HG03045 (cell line): ENCODE data around the gene HTR2C.
"Not testable (repeated sequence)": the region's sequence is repeated elsewhere in the genome, so short reads cannot be mapped to it uniquely, and the experiment has no call there.

Source experiments
- ATAC-seq: cut with Tn5 transposase; IDR thresholded peaks from one replicate; pipeline ENCODE4 v1.9.1; 2021; ENCODE audit warnings: mild to moderate bottlenecking, moderate library complexity; ENCODE audit not compliant: unreplicated experiment

HTR2C gene

GRCh38 chrX:114583646-114584374, at the start of gene HTR2C:
TSS of gene HTR2C (plus strand) at chrX:114584086. CDS start at chrX:114726937, 142,851 bp downstream.
- ATAC-seq = no peak

DNA sequence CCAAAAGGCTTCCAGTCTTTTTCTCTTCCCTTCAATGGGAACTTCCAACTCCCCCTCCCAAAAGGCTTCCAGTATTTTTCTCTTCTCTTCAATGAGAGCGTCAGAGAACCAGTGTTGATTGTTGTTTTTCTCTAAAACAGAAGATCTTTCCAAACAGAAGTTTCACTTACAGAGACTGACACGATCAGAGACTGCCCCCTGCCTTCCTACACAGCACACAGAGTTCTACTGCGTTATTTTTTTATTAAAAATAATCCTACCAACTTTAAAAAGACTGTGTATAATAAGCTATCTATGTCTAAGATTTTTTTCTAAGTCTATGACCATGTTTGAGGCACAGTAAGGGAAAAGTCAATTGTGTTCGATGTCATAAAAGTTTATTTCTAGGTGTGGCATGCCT, 3.5 kb upstream of the HTR2C start:
- ATAC-seq = no peak

DNA sequence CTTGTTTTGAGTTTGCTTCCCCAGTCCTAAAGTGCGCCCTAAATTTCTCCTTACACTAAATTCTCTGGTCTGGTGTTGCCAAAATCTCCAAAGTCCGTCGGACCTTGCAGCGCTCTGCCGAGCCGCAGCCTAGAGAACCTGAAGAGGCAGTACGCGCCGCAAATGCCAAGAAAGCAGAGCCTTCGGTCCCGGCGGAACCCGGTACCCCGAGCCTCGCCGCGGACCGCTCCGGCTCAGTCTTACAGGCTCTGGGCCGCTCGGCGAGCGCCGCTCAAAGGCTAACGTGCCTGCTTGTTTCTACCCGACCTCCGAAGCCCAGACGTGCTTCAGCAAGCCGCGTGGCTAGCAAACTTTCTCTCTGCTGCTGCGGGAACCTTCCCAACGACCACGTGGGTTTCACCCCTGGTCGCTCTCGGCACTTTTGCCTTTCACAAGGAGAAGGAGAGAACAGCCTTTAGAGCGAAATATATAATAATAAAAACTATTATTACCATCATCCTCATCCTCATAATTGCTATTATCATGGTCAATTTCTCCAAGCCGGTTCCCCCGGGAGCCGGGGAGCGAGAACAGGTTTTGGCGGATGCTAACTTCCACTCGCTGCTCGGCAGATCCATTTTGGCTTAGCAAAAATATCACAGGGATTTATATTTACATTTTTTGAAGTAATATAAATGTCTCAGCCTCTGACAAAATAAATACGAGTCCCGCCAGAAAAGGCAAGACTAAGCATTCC, 2.2 kb upstream of the HTR2C start:
- no peak for ATAC-seq

DNA sequence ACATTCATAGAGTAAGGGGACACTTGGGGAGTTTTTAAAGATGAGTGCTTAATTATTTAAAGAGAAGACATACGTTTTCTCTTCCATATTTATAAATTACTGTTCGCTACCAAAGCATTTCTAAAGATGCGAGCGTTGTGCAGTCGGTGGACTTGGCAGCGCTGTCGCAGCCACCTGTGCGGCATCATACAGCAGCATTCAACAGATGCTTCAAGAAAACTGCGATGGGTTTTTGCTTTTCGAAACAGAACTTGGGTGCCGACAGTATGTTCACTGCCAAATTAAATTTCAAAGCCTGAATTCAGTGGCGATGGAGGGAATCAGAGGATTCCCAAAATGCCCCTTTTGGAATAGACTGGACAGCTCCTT, 1.6 kb upstream of the HTR2C start:
- ATAC-seq = no peak

- no peak for ATAC-seq
These were observed 1.0 kb upstream of the HTR2C start for GRCh38 chrX:114582698-114583395.

DNA sequence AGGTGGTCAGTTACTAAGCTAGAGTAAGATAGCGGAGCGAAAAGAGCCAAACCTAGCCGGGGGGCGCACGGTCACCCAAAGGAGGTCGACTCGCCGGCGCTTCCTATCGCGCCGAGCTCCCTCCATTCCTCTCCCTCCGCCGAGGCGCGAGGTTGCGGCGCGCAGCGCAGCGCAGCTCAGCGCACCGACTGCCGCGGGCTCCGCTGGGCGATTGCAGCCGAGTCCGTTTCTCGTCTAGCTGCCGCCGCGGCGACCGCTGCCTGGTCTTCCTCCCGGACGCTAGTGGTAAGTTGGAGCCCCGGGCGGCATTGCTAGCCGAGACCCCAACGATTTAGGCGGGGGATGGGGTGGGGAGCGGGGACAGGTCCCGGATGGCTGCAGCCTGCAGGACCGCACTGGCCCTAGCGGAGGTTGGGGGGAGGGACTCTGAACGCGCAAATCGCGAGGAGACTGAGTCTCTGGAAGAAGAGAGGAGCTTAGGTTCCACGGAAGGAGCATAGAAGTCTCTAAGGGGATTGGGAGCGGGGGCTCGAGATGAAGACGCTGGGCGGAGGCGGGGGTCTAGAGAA, 573 bp downstream of the HTR2C start:
- ATAC-seq = no peak

DNA sequence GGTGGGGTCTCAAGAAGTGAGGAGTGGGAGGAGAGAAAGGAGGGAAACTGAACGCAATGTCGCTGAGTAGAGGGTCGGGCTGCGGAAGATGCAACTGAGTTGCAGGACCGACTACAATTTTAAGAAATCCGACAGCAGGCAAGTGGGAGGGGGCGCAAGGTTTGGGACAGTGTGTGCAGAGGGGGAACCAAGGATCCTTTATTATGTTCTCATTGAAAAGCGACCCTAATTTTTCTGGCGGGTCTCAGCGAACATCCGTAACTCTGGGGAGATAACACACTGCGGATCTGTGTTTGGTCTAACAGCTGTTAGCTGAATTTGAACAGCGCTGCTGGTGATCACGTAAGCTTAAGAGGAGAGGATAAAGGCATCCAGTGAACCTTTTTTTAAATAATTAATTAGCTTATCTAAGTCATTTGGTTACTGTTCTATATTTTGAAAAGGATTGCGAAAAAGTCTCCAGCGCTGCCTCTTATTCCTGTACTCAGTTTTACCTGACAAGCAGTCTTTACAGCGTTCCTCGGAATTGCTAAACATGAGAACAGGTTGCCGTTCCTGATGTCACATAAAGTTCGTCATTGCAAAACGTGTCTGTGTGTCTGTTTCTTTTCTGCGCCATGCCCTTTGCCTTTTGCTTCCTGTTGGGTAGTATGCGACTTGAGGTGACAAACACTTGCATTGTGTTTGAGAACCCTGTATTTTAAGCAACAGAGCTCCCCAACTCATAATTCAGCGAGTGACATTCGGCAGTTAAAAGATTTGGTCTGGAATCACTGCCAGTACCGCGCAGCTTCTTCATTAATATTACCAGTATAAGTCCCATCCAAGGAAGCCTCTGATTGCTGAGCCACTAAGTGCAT, 1.3 kb downstream of the HTR2C start:
- ATAC-seq = no peak

GRCh38 chrX:114591121-114591520, 7.2 kb downstream of the HTR2C start:
- no peak for ATAC-seq

GRCh38 chrX:114599305-114599704, 15.4 kb downstream of the HTR2C start:
- no peak for ATAC-seq

- ATAC-seq = no peak
These were observed 16.0 kb downstream of the HTR2C start for GRCh38 chrX:114599911-114600310.

DNA sequence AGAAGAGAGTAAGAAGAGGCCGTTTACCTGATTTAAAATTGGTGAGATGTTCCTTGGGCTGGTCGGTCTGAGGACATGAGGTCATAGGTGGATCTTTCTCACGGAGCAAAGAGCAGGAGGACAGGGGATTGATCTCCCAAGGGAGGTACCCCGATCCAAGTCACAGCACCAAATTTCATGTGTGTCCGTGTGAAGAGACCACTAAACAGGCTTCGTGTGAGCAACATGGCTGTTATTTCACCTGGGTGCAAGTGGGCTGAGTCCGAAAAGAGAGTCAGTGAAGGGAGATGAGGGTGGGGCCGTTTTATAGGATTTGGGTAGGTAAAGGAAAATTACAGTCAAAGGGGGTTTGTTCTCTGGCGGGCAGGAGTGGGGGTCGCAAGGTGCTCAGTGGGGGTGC, 22.7 kb downstream of the HTR2C start:
- not testable (repeated sequence) for ATAC-seq

- ATAC-seq = peak; percentile 47
These were observed 27.2 kb downstream of the HTR2C start for GRCh38 chrX:114611018-114611619.

- ATAC-seq = no peak
These were observed 31.9 kb downstream of the HTR2C start for GRCh38 chrX:114615765-114616164.

GRCh38 chrX:114619874-114620273, 36.0 kb downstream of the HTR2C start:
- ATAC-seq = no peak

- ATAC-seq = no peak
These were observed 42.4 kb downstream of the HTR2C start for GRCh38 chrX:114626323-114626722.

- ATAC-seq = no peak
These were observed 52.1 kb downstream of the HTR2C start for GRCh38 chrX:114635986-114636385.

- no peak for ATAC-seq
These were observed 66.5 kb downstream of the HTR2C start for GRCh38 chrX:114650351-114650750.

- no peak for ATAC-seq
These were observed 91.5 kb downstream of the HTR2C start for GRCh38 chrX:114675365-114675764.

DNA sequence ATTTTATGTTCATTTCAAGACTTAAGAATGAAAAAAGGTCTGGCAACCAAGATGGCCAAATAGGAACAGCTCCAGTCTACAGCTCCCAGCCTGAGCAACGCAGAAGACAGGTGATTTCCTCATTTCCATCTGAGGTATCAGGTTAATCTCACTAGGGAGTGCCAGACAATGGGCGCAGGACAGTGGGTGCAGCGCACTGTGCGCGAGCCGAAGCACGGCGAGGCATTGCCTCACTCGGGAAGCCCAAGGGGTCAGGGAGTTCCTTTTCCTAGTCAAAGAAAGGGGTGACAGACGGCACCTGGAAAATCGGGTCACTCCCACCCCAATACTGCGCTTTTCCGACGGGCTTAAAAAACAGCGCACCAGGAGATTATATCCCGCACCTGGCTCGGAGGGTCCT, 116.6 kb downstream of the HTR2C start:
- ATAC-seq = not testable (repeated sequence)

DNA sequence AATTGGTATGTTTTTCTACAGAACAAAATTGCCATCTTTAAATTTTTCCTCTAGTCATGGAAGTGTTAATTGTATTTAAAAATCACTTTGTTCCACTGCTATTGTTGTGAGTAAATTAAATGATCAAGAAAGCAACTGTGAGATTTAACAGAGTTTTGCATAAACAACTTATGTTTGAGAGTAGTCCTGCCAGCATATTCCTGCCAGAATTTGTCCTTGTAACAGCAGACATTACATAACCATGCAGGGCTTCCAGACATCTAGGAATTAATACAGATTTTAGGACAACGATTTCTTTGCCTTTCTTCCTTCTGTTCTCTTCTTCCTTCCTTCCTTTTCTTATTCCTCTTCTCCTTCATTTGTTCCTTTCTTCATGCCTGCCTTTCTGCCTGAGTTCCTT, 125.5 kb downstream of the HTR2C start:
- ATAC-seq = no peak
